ENCODE data around the gene FTO.

DNA sequence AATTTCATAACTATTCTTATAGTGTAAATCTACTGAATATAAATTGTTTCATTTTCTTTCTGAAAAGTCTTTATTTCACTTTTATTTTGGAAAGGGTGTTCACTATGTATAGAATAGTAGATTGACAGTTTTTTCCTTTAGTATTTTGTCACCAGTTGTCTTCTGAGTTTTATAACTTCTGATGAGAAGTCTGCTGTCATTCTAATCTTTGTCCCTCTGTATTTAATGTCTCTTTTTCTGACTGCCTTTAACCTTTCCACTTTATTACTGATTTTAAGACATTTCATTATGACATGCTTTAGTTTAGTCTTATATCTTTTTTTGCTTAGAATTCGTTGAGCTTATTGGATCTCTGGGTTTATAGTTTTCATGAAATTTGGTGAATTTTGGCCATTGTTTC lies 166.9 kb downstream of the FTO start:
- TF ChIP-seq, protein P1, sequence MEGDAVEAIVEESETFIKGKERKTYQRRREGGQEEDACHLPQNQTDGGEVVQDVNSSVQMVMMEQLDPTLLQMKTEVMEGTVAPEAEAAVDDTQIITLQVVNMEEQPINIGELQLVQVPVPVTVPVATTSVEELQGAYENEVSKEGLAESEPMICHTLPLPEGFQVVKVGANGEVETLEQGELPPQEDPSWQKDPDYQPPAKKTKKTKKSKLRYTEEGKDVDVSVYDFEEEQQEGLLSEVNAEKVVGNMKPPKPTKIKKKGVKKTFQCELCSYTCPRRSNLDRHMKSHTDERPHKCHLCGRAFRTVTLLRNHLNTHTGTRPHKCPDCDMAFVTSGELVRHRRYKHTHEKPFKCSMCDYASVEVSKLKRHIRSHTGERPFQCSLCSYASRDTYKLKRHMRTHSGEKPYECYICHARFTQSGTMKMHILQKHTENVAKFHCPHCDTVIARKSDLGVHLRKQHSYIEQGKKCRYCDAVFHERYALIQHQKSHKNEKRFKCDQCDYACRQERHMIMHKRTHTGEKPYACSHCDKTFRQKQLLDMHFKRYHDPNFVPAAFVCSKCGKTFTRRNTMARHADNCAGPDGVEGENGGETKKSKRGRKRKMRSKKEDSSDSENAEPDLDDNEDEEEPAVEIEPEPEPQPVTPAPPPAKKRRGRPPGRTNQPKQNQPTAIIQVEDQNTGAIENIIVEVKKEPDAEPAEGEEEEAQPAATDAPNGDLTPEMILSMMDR (IDR thresholded peaks at IDR 0.05): no peak
- no peak for TF ChIP-seq POLR2A (IDR thresholded peaks at IDR 0.05)

All from tibial nerve (tissue), 3 donors.